Thoracic aorta (tissue), 2 donors: ENCODE results near the gene CELF4. TPM values are rescaled to one million over a fixed set of nuclear protein-coding genes. Genes with fewer than 3 reads are reported as not detected.

Experiments
- ATAC-seq: fragments of 150-250 bp; one replicate; pipeline ENCODE4 v1.8.0; 2017; ENCODE audit warnings: low read depth; ENCODE audit not compliant: insufficient number of reproducible peaks, low FRiP score
- DNase-seq: peaks from one replicate; pipeline ENCODE4 v3.0.0-alpha.2; 2020; ENCODE audit warnings: low spot score
- H3K27ac ChIP-seq, 2 donors: fragments of 200-600 bp; sonication (generic); 1 replicate in 1 of 2; 2 replicates in 1 of 2; pipeline ENCODE4 v1.5.1; 2016; ENCODE audit warnings: mild to moderate bottlenecking in 2 of 2, moderate library complexity in 2 of 2
- H3K27me3 ChIP-seq: fragments of 200-600 bp; sonication (generic); replicated peaks from 2 replicates; pipeline ENCODE4 v1.6.0; 2016; ENCODE audit warnings: mild to moderate bottlenecking; ENCODE audit not compliant: insufficient read depth
- H3K36me3 ChIP-seq: fragments of 200-600 bp; sonication (generic); one replicate; pipeline ENCODE4 v1.5.1; 2016
- H3K4me1 ChIP-seq, 2 donors: fragments of 200-600 bp; sonication (generic); 1 replicate in 1 of 2; 2 replicates in 1 of 2; pipeline versions ENCODE4 v1.5.1 to v1.6.0; 2016; ENCODE audit warnings: low read depth in 2 of 2, mild to moderate bottlenecking in 1 of 2; ENCODE audit not compliant: control insufficient read depth in 1 of 2
- H3K4me3 ChIP-seq: fragments of 200-600 bp; sonication (generic); 2 replicates; pipeline ENCODE4 v1.5.1; 2016; ENCODE audit warnings: mild to moderate bottlenecking
- H3K9me3 ChIP-seq: fragments of 200-600 bp; sonication (generic); 2 replicates; pipeline ENCODE4 v1.5.1; 2016
- CTCF ChIP-seq: fragments of 200-600 bp; sonication (generic); IDR thresholded peaks from one replicate; pipeline ENCODE4 v1.5.1; 2019; ENCODE audit warnings: antibody characterized with exemption
- total RNA-seq, 2 donors: library from RNA; depleted of rRNA; stranded (reverse); fragments of >200 nt; gene quantifications; one replicate each; pipeline versions ENCODE4 v1.1.0 to v1.2.3, GENCODE V29; 2016

The CELF4 gene
- total RNA-seq, 2 donors from 2014 or later = not detected

- no peak overlapping the region for H3K27ac ChIP-seq
- no peaks in the 10 kb centered on the region for H3K27me3 ChIP-seq
- H3K4me3 ChIP-seq = no peak overlapping the region
- DNase-seq (no peak), ATAC-seq (no peak)
- H3K9me3 ChIP-seq = no peaks in the 10 kb centered on the region
- TF ChIP-seq CTCF = no peak
- no peaks in the 10 kb centered on the region for H3K4me1 ChIP-seq
- no peaks in the 10 kb centered on the region for H3K36me3 ChIP-seq
Observed at GRCh38 chr18:37277804-37278203, 287.8 kb downstream of the CELF4 start.

- DNase-seq = no peak
- no peak for TF ChIP-seq CTCF
- Histone ChIP-seq H3K27ac (no peak overlapping the region), H3K9me3 (no peaks in the 10 kb centered on the region), H3K27me3 (no peaks in the 10 kb centered on the region), H3K4me3 (no peak overlapping the region), H3K36me3 (no peaks in the 10 kb centered on the region), H3K4me1 (no peaks in the 10 kb centered on the region)
- no peak for ATAC-seq
Observed at GRCh38 chr18:37276111-37276890, 289.3 kb downstream of the CELF4 start.

GRCh38 chr18:37275237-37275741 lies 290.3 kb downstream of the CELF4 start:
- no peaks in the 10 kb centered on the region for H3K27me3 ChIP-seq
- no peak overlapping the region for H3K4me3 ChIP-seq

GRCh38 chr18:37274309-37275236 lies 291.0 kb downstream of the CELF4 start:
- TF ChIP-seq CTCF = no peak
- ATAC-seq = no peak
- Histone ChIP-seq H3K27me3 (no peaks in the 10 kb centered on the region), H3K4me1 (no peaks in the 10 kb centered on the region), H3K9me3 (no peaks in the 10 kb centered on the region), H3K4me3 (no peak overlapping the region), H3K36me3 (no peaks in the 10 kb centered on the region), H3K27ac (no peak overlapping the region)
- no peak for DNase-seq

More at GRCh38 chr18:37275237-37275741, 290.3 kb downstream of the CELF4 start:
- Histone ChIP-seq H3K9me3 (no peaks in the 10 kb centered on the region), H3K27ac (no peak overlapping the region), H3K36me3 (no peaks in the 10 kb centered on the region), H3K4me1 (no peaks in the 10 kb centered on the region)
- ATAC-seq (no peak), DNase-seq (no peak)
- no peak for TF ChIP-seq CTCF

- Histone ChIP-seq H3K4me1 (no peaks in the 10 kb centered on the region), H3K9me3 (no peaks in the 10 kb centered on the region), H3K36me3 (no peaks in the 10 kb centered on the region), H3K27ac (no peak overlapping the region), H3K27me3 (no peaks in the 10 kb centered on the region), H3K4me3 (no peak overlapping the region)
- ATAC-seq (no peak), DNase-seq (no peak)
- no peak for TF ChIP-seq CTCF
Observed at GRCh38 chr18:37272841-37273240, 292.8 kb downstream of the CELF4 start.
